ENCODE results near the gene DCAF4L1. TPM values are rescaled to one million over a fixed set of nuclear protein-coding genes. Genes with fewer than 3 reads are reported as not detected.

The DCAF4L1 gene
- total RNA-seq, 1 donor from 2014 or later = 0.19 TPM

GRCh38 chr4:41985151-41985550, 3.6 kb downstream of the DCAF4L1 start:
- DNase-seq (no peak), ATAC-seq (ENCODE audit: poor library complexity) (no peak)
- intact Hi-C loops (cut with DNase I) = no loop called here

DNA sequence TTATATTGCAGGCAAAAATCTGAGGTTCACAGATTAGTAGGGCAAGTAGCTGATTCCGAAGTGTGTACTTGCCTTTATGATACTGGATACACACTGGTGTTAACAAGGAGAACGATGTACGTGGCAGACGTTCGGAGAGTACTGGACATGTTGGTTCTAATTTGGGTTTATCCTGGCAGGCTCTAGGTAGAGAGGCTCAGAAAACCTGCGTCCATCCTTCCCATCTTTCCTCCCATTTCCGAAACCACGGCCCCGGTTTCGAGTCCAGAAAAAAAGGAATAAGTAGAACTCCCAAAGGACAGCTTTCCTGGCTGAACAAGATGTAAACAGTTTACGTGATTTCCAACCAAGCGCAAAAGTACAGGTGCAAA, 8.4 kb downstream of the DCAF4L1 start:
- intact Hi-C loops (cut with DNase I) = no loop called here
- no peak for DNase-seq

DNA sequence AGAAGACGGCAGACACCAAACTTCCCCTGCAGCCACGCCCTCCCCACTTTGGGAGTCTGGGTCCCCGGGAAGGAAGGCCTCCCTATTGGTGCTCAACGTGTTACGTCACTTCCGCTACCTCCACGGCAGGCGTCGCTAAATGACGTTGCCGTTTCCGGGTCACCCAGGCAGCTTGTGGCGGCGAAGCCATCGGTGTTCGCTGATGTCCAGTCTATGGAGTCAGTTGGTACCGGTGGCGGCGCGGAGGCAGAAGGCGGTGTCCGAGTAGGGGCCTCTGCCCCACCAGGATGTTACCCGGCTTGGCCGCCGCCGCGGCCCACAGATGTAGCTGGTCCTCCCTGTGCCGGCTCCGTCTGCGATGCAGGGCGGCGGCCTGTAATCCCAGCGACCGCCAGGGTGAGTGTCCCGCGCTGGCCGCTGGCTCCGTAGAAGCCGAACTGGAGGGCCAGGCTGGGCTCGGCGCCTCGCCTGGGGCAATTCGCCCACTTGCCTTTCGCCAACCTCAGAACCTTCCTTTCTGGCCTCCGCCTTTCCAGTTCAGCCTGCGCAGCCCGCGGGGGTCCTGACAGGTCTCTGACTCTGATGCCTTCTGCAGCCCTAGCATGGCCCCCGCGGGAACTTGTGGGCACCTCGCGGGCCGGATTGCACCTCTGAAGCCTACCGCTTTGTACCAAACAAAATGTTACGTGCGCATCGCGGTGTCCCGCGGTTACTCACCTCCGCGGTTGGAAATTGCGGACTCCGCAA, 9.0 kb downstream of the DCAF4L1 start, which contains the start of gene SLC30A9:
Gene SLC30A9, plus strand, starts transcription at position 166 of the 747 bp plus-strand sequence. Its CDS starts 122 bp downstream, at position 288.
- ATAC-seq (ENCODE audit: poor library complexity) = peak; percentile 100
- intact Hi-C loops (cut with DNase I) = no loop called here
- peak; percentile 96 for DNase-seq

More for the DNA sequence above, 8.4 kb downstream of the DCAF4L1 start:
- ATAC-seq (ENCODE audit: poor library complexity) = peak; percentile 38

- ATAC-seq (ENCODE audit: poor library complexity) (no peak), DNase-seq (no peak)
- intact Hi-C loops (cut with DNase I) = no loop called here
These were observed 10.6 kb downstream of the DCAF4L1 start for GRCh38 chr4:41991916-41992767.

GRCh38 chr4:41992967-41993857, 11.7 kb downstream of the DCAF4L1 start:
- DNase-seq (no peak), ATAC-seq (ENCODE audit: poor library complexity) (no peak)
- intact Hi-C loops (cut with DNase I) = no loop called here

GRCh38 chr4:41994461-41994985, 13.0 kb downstream of the DCAF4L1 start:
- no peak for DNase-seq
- no peak for ATAC-seq (ENCODE audit: poor library complexity)
- intact Hi-C loops (cut with DNase I) = no loop called here

- DNase-seq = no peak
- intact Hi-C loops (cut with DNase I) = no loop called here
- ATAC-seq (ENCODE audit: poor library complexity) = peak; percentile 66
These were observed 16.5 kb downstream of the DCAF4L1 start for GRCh38 chr4:41998019-41998418.

GRCh38 chr4:41999321-41999720, 17.8 kb downstream of the DCAF4L1 start:
- intact Hi-C loops (cut with DNase I) = no loop called here
- DNase-seq (no peak), ATAC-seq (ENCODE audit: poor library complexity) (no peak)

DNA sequence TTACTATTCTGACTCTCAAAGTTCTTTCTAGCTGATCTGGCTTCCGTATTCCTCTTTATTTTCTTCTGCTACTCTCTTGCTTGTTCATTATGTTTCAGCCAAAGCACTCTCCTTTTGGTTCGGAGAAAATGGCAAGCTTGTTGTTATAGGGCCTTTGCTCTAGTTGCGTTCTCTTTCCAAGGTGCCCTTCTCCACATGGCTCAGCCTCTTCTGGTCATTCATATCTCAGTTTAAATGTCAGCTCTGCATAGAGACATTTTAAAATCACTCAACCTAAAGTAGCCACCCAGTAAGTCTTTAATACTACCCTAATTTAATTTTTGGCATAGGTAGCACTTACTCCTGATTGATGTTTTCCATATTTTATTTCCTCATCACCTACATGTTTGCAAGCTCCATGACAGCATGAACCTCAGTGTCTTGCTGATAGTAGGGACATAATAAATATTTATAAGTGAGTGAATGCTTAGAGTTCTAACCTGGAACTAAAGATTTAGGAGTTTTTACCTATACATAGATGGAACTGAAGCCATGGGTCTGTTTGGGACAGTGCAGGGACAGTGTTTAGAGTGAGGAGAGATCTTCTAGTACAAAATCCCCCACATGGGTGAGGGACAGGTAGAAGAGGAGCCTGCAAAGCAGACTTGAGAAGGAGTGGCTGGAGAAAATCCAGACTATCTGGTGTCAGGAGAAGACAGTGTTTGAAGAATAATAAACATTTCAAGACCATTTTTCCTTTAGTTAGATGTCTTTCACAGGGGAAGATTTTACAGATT, 26.6 kb downstream of the DCAF4L1 start:
- intact Hi-C loops (cut with DNase I) = no loop called here
- ATAC-seq (ENCODE audit: poor library complexity) (peak; percentile 82), DNase-seq (no peak)

- intact Hi-C loops (cut with DNase I) = no loop called here
- DNase-seq (no peak), ATAC-seq (ENCODE audit: poor library complexity) (no peak)
These were observed 33.9 kb downstream of the DCAF4L1 start for GRCh38 chr4:42015438-42015837.

DNA sequence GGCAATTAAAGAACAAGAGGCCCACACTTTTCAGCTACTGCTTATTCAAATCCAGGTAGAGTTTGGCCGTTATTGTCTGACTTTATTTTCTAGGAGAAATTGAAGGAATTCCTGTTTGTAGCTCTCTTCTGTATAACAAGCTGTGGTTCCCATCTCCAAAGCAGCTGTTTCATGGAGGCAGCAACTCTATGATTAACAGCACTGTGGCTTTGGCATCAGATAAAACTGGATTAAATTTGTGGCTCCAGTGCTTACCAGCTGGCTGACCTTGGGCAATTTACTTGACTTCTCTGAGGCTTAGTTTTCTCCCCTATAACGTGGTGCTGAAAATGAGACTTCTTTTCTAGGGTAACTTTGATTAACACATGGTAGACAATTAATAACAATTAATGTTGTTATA, 36.9 kb downstream of the DCAF4L1 start:
- intact Hi-C loops (cut with DNase I) = no loop called here
- DNase-seq (no peak), ATAC-seq (ENCODE audit: poor library complexity) (no peak)

Other genes starting within 250 kb of the DCAF4L1 start
- not detected for gene PHOX2B, start 233.0 kb upstream of the DCAF4L1 start, total RNA-seq
- 19.6 TPM for gene TMEM33, start 46.3 kb upstream of the DCAF4L1 start, total RNA-seq
- gene SLC30A9, start 8.8 kb downstream of the DCAF4L1 start, total RNA-seq = 72.2 TPM
- 0.05 TPM for gene BEND4, start 170.9 kb downstream of the DCAF4L1 start, total RNA-seq